SK-N-SH (cell line): Measurements from ENCODE around the gene MYOT. TPM values are rescaled to one million over a fixed set of nuclear protein-coding genes. Genes with fewer than 3 reads are reported as not detected.
A peak's percentile ranks its signal among the peaks of the same experiment; 100 is the strongest.

Experiments
- CTCF ChIA-PET: fragments of 300-600, 350-600 bp; formaldehyde crosslinking; extraction: SDS; loops from one replicate; lab custom pipeline; 2021; lab: Yijun Ruan, JAX
- POLR2A ChIA-PET: fragments of 350-600 bp; sonication (Branson Sonifier 250); formaldehyde crosslinking; extraction: SDS; loops from one replicate; lab custom pipeline; 2020; ENCODE audit warnings: antibody characterized with exemption, inconsistent platforms; lab: Yijun Ruan, JAX
- DNase-seq: peaks from one replicate; pipeline ENCODE4 v3.0.0; 2012
- H2AFZ ChIP-seq: fragments of 200-600 bp; sonication (generic); 2 replicates; pipeline ENCODE4 v1.8.1; 2016; ENCODE audit warnings: antibody characterized with exemption, mild to moderate bottlenecking, low read depth
- H3F3A ChIP-seq: fragments of 200-600 bp; sonication (generic); replicated peaks from 2 replicates; pipeline ENCODE3; 2016; ENCODE audit warnings: antibody characterized with exemption, mild to moderate bottlenecking; ENCODE audit not compliant: insufficient read depth
- H3K27ac ChIP-seq, 2 experiments: fragments of 200-500 bp in 1 of 2; fragments of 200-600 bp in 1 of 2; sonication (Bioruptor generic) in 1 of 2; sonication (generic), shearing (Covaris generic) in 1 of 2; 2 replicates each; pipeline versions ENCODE4 v1.5.1 to v1.6.1; 2014 to 2016; ENCODE audit warnings: low read depth in 2 of 2, inconsistent platforms in 1 of 2, low read length in 1 of 2, mild to moderate bottlenecking in 1 of 2, mixed read lengths in 1 of 2
- H3K27me3 ChIP-seq: fragments of 200-600 bp; sonication (generic), shearing (Covaris generic); 2 replicates; pipeline ENCODE4 v1.6.1; 2016; ENCODE audit warnings: mixed run types; ENCODE audit not compliant: insufficient read depth
- H3K36me3 ChIP-seq, 2 experiments: fragments of 200-500 bp in 1 of 2; fragments of 200-600 bp in 1 of 2; sonication (Bioruptor generic) in 1 of 2; sonication (generic) in 1 of 2; replicated peaks in 1 of 2; 2 replicates each; pipeline versions ENCODE3 to v1.5.1; 2014 to 2016; ENCODE audit warnings: low read length in 1 of 2, mild to moderate bottlenecking in 1 of 2; ENCODE audit not compliant: insufficient read depth in 2 of 2, control insufficient read depth in 1 of 2
- H3K4me1 ChIP-seq, 2 experiments: fragments of 200-500 bp in 1 of 2; fragments of 200-600 bp in 1 of 2; sonication (Bioruptor generic) in 1 of 2; sonication (generic), shearing (Covaris generic) in 1 of 2; 2 replicates each; pipeline versions ENCODE4 v1.5.1 to v1.6.1; 2014 to 2016; ENCODE audit warnings: low read depth in 1 of 2, low read length in 1 of 2, mixed run types in 1 of 2; ENCODE audit not compliant: insufficient read depth in 2 of 2, control insufficient read depth in 1 of 2
- H3K4me2 ChIP-seq: fragments of 200-600 bp; sonication (generic), shearing (Covaris generic); 2 replicates; pipeline ENCODE4 v1.6.1; 2017; ENCODE audit warnings: mixed run types
- H3K4me3 ChIP-seq, 2 experiments: fragments of 200-500 bp in 1 of 2; fragments of 200-600 bp in 1 of 2; sonication (Bioruptor generic) in 1 of 2; sonication (generic), shearing (Covaris generic) in 1 of 2; 2 replicates each; pipeline versions ENCODE4 v1.5.1 to v1.8.1; 2014 to 2016; ENCODE audit warnings: low read depth in 2 of 2, inconsistent platforms in 1 of 2, low read length in 1 of 2, mild to moderate bottlenecking in 1 of 2, mixed read lengths in 1 of 2, moderate library complexity in 1 of 2
- H3K79me2 ChIP-seq: fragments of 200-600 bp; sonication (generic); 2 replicates; pipeline ENCODE4 v1.8.1; 2017; ENCODE audit warnings: mild to moderate bottlenecking; ENCODE audit not compliant: insufficient read depth
- H3K9ac ChIP-seq: fragments of 200-600 bp; sonication (generic); 2 replicates; pipeline ENCODE4 v1.6.1; 2017; ENCODE audit warnings: mixed run types
- H3K9me2 ChIP-seq: fragments of 200-600 bp; sonication (generic); 2 replicates; pipeline ENCODE4 v1.6.1; 2017; ENCODE audit warnings: mixed run types
- H3K9me3 ChIP-seq: fragments of 200-600 bp; sonication (generic); 2 replicates; pipeline ENCODE4 v1.6.1; 2017; ENCODE audit warnings: mixed run types, mild to moderate bottlenecking, moderate library complexity
- H4K20me1 ChIP-seq: fragments of 200-600 bp; sonication (generic); 2 replicates; pipeline ENCODE4 v1.6.1; 2017; ENCODE audit warnings: mild to moderate bottlenecking, mixed run types; ENCODE audit not compliant: insufficient read depth
- ELF1 ChIP-seq: IDR thresholded peaks from 2 replicates; pipeline ENCODE4 v1.4.0; 2012
- EP300 ChIP-seq, 2 experiments: IDR thresholded peaks; 2 replicates each; pipeline versions ENCODE4 v1.4.0 to v1.6.1; 2012; ENCODE audit warnings: borderline replicate concordance in 1 of 2, low read depth in 1 of 2, low read length in 1 of 2
- EZH2phosphoT487 ChIP-seq: fragments of 200-600 bp; sonication (generic); IDR thresholded peaks from 2 replicates; pipeline ENCODE4 v1.6.1; 2017; ENCODE audit warnings: low read depth, mixed run types, mild to moderate bottlenecking, antibody characterized with exemption, moderate library complexity, borderline replicate concordance
- FOSL2 ChIP-seq: IDR thresholded peaks from 2 replicates; pipeline ENCODE4 v1.4.0; 2012; ENCODE audit warnings: low read depth, mild to moderate bottlenecking, moderate library complexity, borderline replicate concordance
- FOXJ3 ChIP-seq: sonication (generic); formaldehyde crosslinking; IDR thresholded peaks from 2 replicates; pipeline ENCODE4 v1.5.1; 2020; ENCODE audit warnings: mild to moderate bottlenecking, missing genetic modification reagents
- FOXM1 ChIP-seq: IDR thresholded peaks from 2 replicates; pipeline ENCODE4 v1.4.0; 2012; ENCODE audit warnings: low read depth, mild to moderate bottlenecking
- GATA2 ChIP-seq: sonication (generic); formaldehyde crosslinking; IDR thresholded peaks from 2 replicates; pipeline ENCODE4 v1.5.0; 2020; ENCODE audit warnings: mild to moderate bottlenecking, missing genetic modification reagents
- MEF2A ChIP-seq: IDR thresholded peaks from 2 replicates; pipeline ENCODE4 v1.4.0; 2012; ENCODE audit warnings: low read depth, borderline replicate concordance
- NFIC ChIP-seq: IDR thresholded peaks from 2 replicates; pipeline ENCODE4 v1.4.0; 2012; ENCODE audit warnings: borderline replicate concordance
- POLR2AphosphoS5 ChIP-seq: IDR thresholded peaks from 2 replicates; pipeline ENCODE4 v1.6.1; 2012; ENCODE audit warnings: low read depth, low read length
- RXRA ChIP-seq: IDR thresholded peaks from 2 replicates; pipeline ENCODE4 v1.4.0; 2012; ENCODE audit warnings: low read depth, mild to moderate bottlenecking, borderline replicate concordance
- SMC3 ChIP-seq: IDR thresholded peaks from 2 replicates; pipeline ENCODE4 v1.6.1; 2012; ENCODE audit warnings: low read depth, low read length, improper control_type of control experiment
- TCF12 ChIP-seq: IDR thresholded peaks from 2 replicates; pipeline ENCODE4 v1.4.0; 2012
- YY1 ChIP-seq: IDR thresholded peaks from 2 replicates; pipeline ENCODE4 v1.4.0; 2012; ENCODE audit warnings: low read depth, mild to moderate bottlenecking
- whole genome bisulfite sequencing: methylation state at CpG from one replicate; pipeline ENCODE4 v1.1.6; 2017; ENCODE audit warnings: low lambda C conversion rate; 5-methylcytosine and 5-hydroxymethylcytosine counted together
- polyA plus RNA-seq, 3 experiments: library from polyadenylated mRNA; depleted of rRNA; stranded (reverse); fragments of >200 nt; gene quantifications; 2 replicates each; pipeline ENCODE4 v1.2.3, GENCODE V29; 2012
- TF ChIP-seq, protein P1 (sequence below): IDR thresholded peaks from 2 replicates; pipeline ENCODE4 v1.6.1; 2012; ENCODE audit warnings: mild to moderate bottlenecking, low read depth, low read length, moderate library complexity
- TF ChIP-seq, protein P2 (sequence below): fragments of 150-350 bp; IDR thresholded peaks from 2 replicates; pipeline ENCODE4 v1.6.1; 2016; ENCODE audit warnings: mild to moderate bottlenecking, low read depth, low read length
- TF ChIP-seq, protein P3 (sequence below): IDR thresholded peaks from 2 replicates; pipeline ENCODE4 v1.4.0; 2012; ENCODE audit warnings: low read depth
- TF ChIP-seq, protein P4 (sequence below): fragments of 150-350 bp; IDR thresholded peaks from 2 replicates; pipeline ENCODE4 v1.6.1; 2017; ENCODE audit warnings: antibody characterized with exemption, low read length, low read depth, borderline replicate concordance
- TF ChIP-seq, protein P5 (sequence below): IDR thresholded peaks from 2 replicates; pipeline ENCODE4 v1.4.0; 2012; ENCODE audit warnings: low read depth, borderline replicate concordance

The MYOT gene
- polyA plus RNA-seq, 1 of the 3 experiments (the other 2 are of a cell fraction) = 0.02 TPM

DNA sequence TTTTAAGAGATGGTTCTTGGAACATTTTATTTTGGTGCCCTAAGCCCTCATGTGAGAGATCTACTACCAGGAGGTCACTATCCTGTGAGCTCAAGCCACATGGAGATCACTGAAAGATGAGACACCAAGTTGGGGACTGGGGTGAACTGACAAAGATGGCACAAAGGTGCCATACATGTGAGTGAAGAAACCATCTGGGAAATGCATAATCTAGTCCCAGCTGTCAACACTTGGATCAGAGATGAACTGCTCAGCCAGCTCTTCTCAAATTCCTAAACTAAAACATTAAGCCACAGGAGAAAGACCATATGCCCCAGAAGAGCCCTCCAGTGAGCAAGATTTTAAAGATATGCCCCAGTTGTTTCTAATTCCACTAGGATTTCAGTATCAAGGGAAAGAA lies 22.2 kb upstream of the MYOT start (continued):
- TF ChIP-seq, protein P1, sequence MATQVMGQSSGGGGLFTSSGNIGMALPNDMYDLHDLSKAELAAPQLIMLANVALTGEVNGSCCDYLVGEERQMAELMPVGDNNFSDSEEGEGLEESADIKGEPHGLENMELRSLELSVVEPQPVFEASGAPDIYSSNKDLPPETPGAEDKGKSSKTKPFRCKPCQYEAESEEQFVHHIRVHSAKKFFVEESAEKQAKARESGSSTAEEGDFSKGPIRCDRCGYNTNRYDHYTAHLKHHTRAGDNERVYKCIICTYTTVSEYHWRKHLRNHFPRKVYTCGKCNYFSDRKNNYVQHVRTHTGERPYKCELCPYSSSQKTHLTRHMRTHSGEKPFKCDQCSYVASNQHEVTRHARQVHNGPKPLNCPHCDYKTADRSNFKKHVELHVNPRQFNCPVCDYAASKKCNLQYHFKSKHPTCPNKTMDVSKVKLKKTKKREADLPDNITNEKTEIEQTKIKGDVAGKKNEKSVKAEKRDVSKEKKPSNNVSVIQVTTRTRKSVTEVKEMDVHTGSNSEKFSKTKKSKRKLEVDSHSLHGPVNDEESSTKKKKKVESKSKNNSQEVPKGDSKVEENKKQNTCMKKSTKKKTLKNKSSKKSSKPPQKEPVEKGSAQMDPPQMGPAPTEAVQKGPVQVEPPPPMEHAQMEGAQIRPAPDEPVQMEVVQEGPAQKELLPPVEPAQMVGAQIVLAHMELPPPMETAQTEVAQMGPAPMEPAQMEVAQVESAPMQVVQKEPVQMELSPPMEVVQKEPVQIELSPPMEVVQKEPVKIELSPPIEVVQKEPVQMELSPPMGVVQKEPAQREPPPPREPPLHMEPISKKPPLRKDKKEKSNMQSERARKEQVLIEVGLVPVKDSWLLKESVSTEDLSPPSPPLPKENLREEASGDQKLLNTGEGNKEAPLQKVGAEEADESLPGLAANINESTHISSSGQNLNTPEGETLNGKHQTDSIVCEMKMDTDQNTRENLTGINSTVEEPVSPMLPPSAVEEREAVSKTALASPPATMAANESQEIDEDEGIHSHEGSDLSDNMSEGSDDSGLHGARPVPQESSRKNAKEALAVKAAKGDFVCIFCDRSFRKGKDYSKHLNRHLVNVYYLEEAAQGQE = 0 out of 2 replicates have a peak, but pooled peaks have one; percentile 17
- TF ChIP-seq EZH2phosphoT487 (no peak), SMC3 (no peak), YY1 (no peak), FOSL2 (no peak), NFIC (peak; percentile 11; the same call in 1 of the 2 replicates), GATA2 (CRISPR knock-in tag) (no peak), FOXM1 (no peak)
- TF ChIP-seq, protein P2, sequence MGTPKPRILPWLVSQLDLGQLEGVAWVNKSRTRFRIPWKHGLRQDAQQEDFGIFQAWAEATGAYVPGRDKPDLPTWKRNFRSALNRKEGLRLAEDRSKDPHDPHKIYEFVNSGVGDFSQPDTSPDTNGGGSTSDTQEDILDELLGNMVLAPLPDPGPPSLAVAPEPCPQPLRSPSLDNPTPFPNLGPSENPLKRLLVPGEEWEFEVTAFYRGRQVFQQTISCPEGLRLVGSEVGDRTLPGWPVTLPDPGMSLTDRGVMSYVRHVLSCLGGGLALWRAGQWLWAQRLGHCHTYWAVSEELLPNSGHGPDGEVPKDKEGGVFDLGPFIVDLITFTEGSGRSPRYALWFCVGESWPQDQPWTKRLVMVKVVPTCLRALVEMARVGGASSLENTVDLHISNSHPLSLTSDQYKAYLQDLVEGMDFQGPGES = no peak
- TF ChIP-seq, protein P3, sequence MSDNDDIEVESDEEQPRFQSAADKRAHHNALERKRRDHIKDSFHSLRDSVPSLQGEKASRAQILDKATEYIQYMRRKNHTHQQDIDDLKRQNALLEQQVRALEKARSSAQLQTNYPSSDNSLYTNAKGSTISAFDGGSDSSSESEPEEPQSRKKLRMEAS = no peak

DNA sequence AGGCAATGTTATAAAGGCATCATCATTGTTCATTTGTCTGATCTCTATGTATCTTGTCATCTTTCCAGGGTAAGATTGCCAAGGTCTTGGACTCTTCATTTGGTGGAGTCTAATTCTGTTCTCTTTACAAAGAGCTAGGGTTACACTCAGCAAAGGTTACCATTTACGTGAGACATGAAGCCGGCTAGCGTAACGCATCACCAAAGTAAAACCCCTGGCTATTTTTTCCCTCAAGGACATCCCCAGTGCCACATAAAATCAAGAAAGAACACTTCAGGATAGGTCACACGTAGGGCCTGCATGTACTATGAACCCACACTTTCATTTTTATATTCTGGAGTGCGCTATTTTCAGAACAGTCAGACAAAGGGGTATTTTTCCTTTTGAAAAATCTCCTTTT lies 20.0 kb upstream of the MYOT start:
- Histone ChIP-seq H2AFZ (no peak overlapping the region), H4K20me1 (no peaks in the 10 kb centered on the region), H3K4me2 (no peak overlapping the region), H3K79me2 (no peaks in the 10 kb centered on the region), H3K36me3 (no peaks in the 10 kb centered on the region), H3K9ac (no peak overlapping the region), H3K27me3 (no peaks in the 10 kb centered on the region), H3K9me3 (no peaks in the 10 kb centered on the region), H3K4me1 (0 out of 4 replicates have a peak, but pooled peaks cover 0 to 2% of the 10 kb centered on the region in 2 experiments), H3F3A (no peaks in the 10 kb centered on the region), H3K9me2 (no peaks in the 10 kb centered on the region), H3K4me3 (no peak overlapping the region), H3K27ac (no peak overlapping the region)
- TF ChIP-seq MEF2A (no peak), SMC3 (no peak), EP300 (IDR thresholded peaks at IDR 0.05; ENCODE audit: borderline replicate concordance in 1 of 2, low read depth in 1 of 2, low read length in 1 of 2) (no peak), TCF12 (no peak), FOSL2 (no peak), ELF1 (no peak), RXRA (no peak), POLR2AphosphoS5 (no peak), FOXJ3 (no peak)
- TF ChIP-seq, protein P4, sequence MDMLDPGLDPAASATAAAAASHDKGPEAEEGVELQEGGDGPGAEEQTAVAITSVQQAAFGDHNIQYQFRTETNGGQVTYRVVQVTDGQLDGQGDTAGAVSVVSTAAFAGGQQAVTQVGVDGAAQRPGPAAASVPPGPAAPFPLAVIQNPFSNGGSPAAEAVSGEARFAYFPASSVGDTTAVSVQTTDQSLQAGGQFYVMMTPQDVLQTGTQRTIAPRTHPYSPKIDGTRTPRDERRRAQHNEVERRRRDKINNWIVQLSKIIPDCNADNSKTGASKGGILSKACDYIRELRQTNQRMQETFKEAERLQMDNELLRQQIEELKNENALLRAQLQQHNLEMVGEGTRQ = no peak
- TF ChIP-seq, protein P2 = no peak
- TF ChIP-seq, protein P3 = no peak
- TF ChIP-seq, protein P5, sequence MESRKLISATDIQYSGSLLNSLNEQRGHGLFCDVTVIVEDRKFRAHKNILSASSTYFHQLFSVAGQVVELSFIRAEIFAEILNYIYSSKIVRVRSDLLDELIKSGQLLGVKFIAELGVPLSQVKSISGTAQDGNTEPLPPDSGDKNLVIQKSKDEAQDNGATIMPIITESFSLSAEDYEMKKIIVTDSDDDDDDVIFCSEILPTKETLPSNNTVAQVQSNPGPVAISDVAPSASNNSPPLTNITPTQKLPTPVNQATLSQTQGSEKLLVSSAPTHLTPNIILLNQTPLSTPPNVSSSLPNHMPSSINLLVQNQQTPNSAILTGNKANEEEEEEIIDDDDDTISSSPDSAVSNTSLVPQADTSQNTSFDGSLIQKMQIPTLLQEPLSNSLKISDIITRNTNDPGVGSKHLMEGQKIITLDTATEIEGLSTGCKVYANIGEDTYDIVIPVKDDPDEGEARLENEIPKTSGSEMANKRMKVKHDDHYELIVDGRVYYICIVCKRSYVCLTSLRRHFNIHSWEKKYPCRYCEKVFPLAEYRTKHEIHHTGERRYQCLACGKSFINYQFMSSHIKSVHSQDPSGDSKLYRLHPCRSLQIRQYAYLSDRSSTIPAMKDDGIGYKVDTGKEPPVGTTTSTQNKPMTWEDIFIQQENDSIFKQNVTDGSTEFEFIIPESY = no peak
- DNase-seq = no peak
- ChIA-PET CTCF (interaction anchor here (0.8 to 1.7 kb wide), 3 partner anchors 69 to 119 kb away, joined by 3 to 5 read pairs (median 3); no protein-coding TSS in a partner anchor), POLR2A (no interaction called here)
- WGBS = 96% methylated on average over 6 of the region's 6 CpGs
